Measurements from ENCODE around the gene RAP1GAP. TPM values are rescaled to one million over a fixed set of nuclear protein-coding genes. Genes with fewer than 3 reads are reported as not detected.
A peak's percentile ranks its signal among the peaks of the same experiment; 100 is the strongest.

The RAP1GAP gene
- total and polyA plus RNA-seq, 9 of the 15 experiments (the other 6 are each of a cell fraction or from before 2014, with no cell fraction given) = 0.29 to 30.2 (median 19.2) TPM

DNA sequence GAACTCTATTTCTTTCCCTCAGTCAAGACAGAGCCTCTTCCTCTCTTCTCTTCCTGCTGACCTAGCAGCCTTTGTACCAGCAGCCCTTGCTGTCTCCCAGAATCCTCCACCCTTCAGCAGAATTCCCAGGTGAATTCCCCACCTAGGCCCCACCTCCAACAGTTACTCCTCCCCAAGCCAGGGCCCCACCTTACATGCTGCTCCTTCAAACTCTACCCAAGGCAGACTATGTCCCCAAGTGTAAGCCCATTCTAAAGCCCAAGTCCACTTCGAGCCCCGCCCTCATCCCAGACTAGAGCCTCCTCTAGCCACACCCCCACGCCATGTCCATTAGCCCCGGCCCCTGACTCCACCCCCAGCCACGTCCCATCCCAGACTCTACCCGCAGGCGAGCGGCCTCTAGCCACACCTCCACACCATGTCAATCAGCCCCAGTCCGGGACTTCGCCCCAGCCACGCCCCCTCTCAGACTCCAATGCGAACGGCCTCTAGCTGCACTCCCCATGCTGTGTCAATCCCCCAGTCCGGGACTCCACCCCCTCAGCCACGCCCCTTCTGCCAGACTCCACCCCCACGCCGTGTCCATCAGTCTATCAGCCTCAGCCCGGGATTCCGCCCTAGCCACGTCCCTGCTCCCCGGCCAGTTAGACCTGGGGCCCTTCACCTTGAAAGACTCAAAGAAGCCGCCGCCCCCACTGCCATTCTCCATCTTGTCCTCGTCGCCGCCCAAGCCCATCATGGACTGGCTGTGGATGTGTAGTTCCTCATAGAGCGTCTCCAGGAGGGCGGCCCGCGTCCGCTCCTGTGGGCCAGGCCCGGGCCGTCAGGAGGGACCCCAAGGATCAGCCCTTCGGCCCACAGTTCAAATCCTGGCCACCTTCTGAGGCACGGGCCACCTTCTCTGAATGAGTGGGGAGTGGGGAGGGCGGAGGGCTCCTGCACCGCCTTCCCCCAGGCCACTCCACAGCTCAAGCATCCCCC is 61.3 kb downstream of the RAP1GAP start (continued):
- TF ChIP-seq HNRNPH1 (optimal IDR thresholded peaks at IDR 0.05; ENCODE audit: low read depth, low read length) (no peak), DLX4 (CRISPR knock-in tag; IDR thresholded peaks at IDR 0.05) (no peak), MIER1 (IDR thresholded peaks at IDR 0.05; ENCODE audit: low read depth) (0 out of 2 replicates have a peak, but pooled peaks have one; percentile 44), LARP7 (IDR thresholded peaks at IDR 0.05) (no peak), HMGN3 (IDR thresholded peaks at IDR 0.05; ENCODE audit: borderline replicate concordance, extremely low read depth, insufficient read length, low read depth, low read length) (peak; percentile 59), NCOA1 (IDR thresholded peaks at IDR 0.05; ENCODE audit: low read depth) (no peak; the same call in 1 of the 2 replicates), ZFP30 (CRISPR knock-in tag; IDR thresholded peaks at IDR 0.05; ENCODE audit: borderline replicate concordance) (no peak), FOXJ3 (CRISPR knock-in tag; IDR thresholded peaks at IDR 0.05) (no peak), ZNF511 (CRISPR knock-in tag; IDR thresholded peaks at IDR 0.05) (no peak), RFX7 (CRISPR knock-in tag; IDR thresholded peaks at IDR 0.05) (no peak; the same call in 1 of the 2 replicates), HES1 (IDR thresholded peaks at IDR 0.05; ENCODE audit: low read depth) (no peak), ZNF699 (CRISPR knock-in tag; IDR thresholded peaks at IDR 0.05; ENCODE audit: insufficient replicate concordance) (no peak), ELF2 (CRISPR knock-in tag; IDR thresholded peaks at IDR 0.05) (no peak), ZNF830 (CRISPR knock-in tag; IDR thresholded peaks at IDR 0.05) (0 out of 2 replicates have a peak, but pooled peaks have one; percentile 32), SMARCA5 (IDR thresholded peaks at IDR 0.05) (no peak), XRCC3 (IDR thresholded peaks at IDR 0.05) (no peak), ZNF668 (CRISPR knock-in tag; IDR thresholded peaks at IDR 0.05) (peak; percentile 27; the same call in 1 of the 2 replicates), TCF3 (CRISPR knock-in tag; IDR thresholded peaks at IDR 0.05) (peak; percentile 22; the same call in 1 of the 2 replicates), TCF7 (IDR thresholded peaks at IDR 0.05; ENCODE audit: borderline replicate concordance) (no peak), ELF4 (CRISPR knock-in tag; IDR thresholded peaks at IDR 0.05) (peak; percentile 81; the same call in 1 of the 2 replicates), NR0B1 (IDR thresholded peaks at IDR 0.05; ENCODE audit: partially characterized antibody) (no peak)
- TF ChIP-seq, protein P1, sequence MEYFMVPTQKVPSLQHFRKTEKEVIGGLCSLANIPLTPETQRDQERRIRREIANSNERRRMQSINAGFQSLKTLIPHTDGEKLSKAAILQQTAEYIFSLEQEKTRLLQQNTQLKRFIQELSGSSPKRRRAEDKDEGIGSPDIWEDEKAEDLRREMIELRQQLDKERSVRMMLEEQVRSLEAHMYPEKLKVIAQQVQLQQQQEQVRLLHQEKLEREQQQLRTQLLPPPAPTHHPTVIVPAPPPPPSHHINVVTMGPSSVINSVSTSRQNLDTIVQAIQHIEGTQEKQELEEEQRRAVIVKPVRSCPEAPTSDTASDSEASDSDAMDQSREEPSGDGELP (CRISPR knock-in tag; IDR thresholded peaks at IDR 0.05; ENCODE audit: borderline replicate concordance) = peak; percentile 81
- TF ChIP-seq, protein P2, sequence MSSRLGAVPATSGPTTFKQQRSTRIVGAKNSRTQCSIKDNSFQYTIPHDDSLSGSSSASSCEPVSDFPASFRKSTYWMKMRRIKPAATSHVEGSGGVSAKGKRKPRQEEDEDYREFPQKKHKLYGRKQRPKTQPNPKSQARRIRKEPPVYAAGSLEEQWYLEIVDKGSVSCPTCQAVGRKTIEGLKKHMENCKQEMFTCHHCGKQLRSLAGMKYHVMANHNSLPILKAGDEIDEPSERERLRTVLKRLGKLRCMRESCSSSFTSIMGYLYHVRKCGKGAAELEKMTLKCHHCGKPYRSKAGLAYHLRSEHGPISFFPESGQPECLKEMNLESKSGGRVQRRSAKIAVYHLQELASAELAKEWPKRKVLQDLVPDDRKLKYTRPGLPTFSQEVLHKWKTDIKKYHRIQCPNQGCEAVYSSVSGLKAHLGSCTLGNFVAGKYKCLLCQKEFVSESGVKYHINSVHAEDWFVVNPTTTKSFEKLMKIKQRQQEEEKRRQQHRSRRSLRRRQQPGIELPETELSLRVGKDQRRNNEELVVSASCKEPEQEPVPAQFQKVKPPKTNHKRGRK (tag; IDR thresholded peaks at IDR 0.05) = no peak

Measured in K562 (cell line).